ENCODE data around the gene PRKCZ.

PRKCZ gene

DNA sequence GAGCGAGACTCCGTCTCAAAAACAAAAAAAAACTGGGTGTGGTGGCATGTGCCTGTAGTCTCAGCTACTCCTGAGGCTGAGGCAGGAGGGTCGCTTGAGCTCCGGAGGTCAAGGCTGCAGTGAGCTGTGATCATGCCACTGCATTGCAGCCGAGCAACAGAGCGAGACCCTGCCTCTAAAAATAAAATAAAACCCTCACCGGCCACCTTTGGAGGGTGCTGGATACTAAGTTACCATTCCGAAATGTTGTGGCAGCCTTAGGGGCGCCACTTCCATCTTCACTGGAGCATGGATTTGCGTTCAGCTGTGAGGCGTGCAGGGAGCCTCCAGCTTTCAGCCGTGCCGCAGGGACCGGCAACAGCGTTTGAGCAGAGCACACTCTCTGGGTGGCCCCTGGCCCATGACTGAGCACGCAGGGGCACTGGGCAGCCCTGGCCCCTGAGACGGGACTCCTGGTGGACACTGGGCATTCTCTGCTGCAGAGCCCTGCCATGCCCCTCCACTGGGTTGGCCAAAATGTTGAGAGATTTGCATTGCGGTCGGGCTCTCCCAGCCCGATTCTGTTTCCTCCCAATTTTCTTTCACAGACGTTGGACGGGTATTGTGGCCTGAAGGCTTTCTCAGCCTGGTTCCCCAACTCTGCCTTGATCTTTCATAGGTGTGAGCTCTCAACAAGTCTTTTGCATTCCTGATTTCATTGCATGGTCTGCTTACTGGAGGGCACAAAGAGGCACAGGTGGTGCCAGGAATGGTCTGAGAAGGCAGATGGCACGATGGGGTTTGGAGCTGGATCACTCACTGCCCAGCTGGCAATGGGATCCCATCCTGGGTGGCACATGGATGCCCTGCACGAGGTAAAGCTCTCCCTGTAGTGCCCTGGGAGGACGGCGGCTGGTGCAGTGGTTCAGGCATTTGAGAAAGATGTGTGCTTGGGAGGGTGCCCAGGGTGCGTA lies 40.8 kb upstream of the PRKCZ start:
- no peak for DNase-seq (ENCODE audit: low read depth in 2 of 2)
- no peak overlapping the region for H3K4me3 ChIP-seq (replicated peaks in 1 of 2; ENCODE audit: low read depth in 2 of 2, low read length in 2 of 2)
- TF ChIP-seq, protein P1, sequence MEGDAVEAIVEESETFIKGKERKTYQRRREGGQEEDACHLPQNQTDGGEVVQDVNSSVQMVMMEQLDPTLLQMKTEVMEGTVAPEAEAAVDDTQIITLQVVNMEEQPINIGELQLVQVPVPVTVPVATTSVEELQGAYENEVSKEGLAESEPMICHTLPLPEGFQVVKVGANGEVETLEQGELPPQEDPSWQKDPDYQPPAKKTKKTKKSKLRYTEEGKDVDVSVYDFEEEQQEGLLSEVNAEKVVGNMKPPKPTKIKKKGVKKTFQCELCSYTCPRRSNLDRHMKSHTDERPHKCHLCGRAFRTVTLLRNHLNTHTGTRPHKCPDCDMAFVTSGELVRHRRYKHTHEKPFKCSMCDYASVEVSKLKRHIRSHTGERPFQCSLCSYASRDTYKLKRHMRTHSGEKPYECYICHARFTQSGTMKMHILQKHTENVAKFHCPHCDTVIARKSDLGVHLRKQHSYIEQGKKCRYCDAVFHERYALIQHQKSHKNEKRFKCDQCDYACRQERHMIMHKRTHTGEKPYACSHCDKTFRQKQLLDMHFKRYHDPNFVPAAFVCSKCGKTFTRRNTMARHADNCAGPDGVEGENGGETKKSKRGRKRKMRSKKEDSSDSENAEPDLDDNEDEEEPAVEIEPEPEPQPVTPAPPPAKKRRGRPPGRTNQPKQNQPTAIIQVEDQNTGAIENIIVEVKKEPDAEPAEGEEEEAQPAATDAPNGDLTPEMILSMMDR (IDR thresholded peaks at IDR 0.05; ENCODE audit: low read depth, low read length) = no peak

DNA sequence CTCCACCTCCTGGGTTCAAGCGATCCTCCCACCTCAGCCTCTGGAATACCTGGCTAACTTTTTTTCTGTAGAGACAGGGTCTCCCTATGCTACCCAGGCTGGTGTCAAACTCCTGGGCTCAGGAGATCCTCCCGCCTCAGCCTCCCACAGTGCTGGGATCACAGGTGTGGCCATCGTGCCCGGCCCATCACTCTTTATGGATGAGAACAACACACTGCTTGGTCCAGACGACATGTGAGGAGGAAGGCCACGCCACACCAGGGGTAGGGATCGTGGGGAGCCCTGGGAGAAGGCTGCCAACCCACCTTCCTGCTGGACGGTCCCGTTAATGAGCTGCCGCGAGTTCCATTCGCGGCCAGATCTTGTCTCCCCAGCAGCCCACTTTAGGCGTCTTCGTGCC lies 36.0 kb upstream of the PRKCZ start:
- DNase-seq (ENCODE audit: low read depth in 2 of 2) = no peak
- TF ChIP-seq, protein P1 (IDR thresholded peaks at IDR 0.05; ENCODE audit: low read depth, low read length) = no peak
- no peak overlapping the region for H3K4me3 ChIP-seq (replicated peaks in 1 of 2; ENCODE audit: low read depth in 2 of 2, low read length in 2 of 2)

- TF ChIP-seq, protein P1 (IDR thresholded peaks at IDR 0.05; ENCODE audit: low read depth, low read length) = no peak
- no peak overlapping the region for H3K4me3 ChIP-seq (replicated peaks in 1 of 2; ENCODE audit: low read depth in 2 of 2, low read length in 2 of 2)
- no peak for DNase-seq (ENCODE audit: low read depth in 2 of 2)
Observed at GRCh38 chr1:2014741-2015735, 35.2 kb upstream of the PRKCZ start.

DNA sequence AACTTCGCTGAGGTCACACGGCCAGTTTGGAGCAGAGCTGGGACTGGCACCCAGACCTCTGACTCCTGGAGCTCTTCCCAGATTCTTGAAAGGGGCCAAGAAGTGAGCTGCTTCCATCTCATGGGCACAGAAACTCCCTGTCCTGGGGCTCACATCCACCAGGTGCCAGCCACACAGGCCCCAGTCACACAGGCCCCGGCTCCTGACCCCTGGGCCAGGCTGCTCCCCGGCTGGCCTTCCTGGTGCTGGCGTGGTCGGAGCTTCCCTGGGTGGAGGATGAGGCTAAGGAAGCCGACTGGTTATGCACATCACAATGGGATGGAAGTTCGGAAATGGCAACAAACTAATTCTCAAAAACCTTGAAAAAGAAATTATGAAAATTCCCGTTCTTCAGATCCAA lies 34.1 kb upstream of the PRKCZ start:
- TF ChIP-seq, protein P1 (IDR thresholded peaks at IDR 0.05; ENCODE audit: low read depth, low read length) = no peak

GRCh38 chr1:2018217-2019171 lies 31.7 kb upstream of the PRKCZ start:
- H3K4me3 ChIP-seq (replicated peaks in 1 of 2; ENCODE audit: low read depth in 2 of 2, low read length in 2 of 2) = no peak overlapping the region
- no peak for DNase-seq (ENCODE audit: low read depth in 2 of 2)
- TF ChIP-seq, protein P1 (IDR thresholded peaks at IDR 0.05; ENCODE audit: low read depth, low read length) = no peak

More for the DNA sequence above, 34.1 kb upstream of the PRKCZ start:
- no peak for DNase-seq (ENCODE audit: low read depth in 2 of 2)
- H3K4me3 ChIP-seq (replicated peaks in 1 of 2; ENCODE audit: low read depth in 2 of 2, low read length in 2 of 2) = no peak overlapping the region

GRCh38 chr1:2019172-2019543 lies 31.1 kb upstream of the PRKCZ start, which contains the start of gene GABRD:
TSS of gene GABRD (plus strand) at chr1:2019345. CDS start at chr1:2019424, 79 bp downstream.
- peak in 1 of 2 donors; percentile 8 for DNase-seq (ENCODE audit: low read depth in 2 of 2)
- no peak within 1 kb of the TSS for H3K4me3 ChIP-seq (replicated peaks in 1 of 2; ENCODE audit: low read depth in 2 of 2, low read length in 2 of 2)
- TF ChIP-seq, protein P1 (IDR thresholded peaks at IDR 0.05; ENCODE audit: low read depth, low read length) = no peak
